Uterus (tissue), 4 donors: ENCODE results near the gene CD59. TPM values are rescaled to one million over a fixed set of nuclear protein-coding genes. Genes with fewer than 3 reads are reported as not detected.
A peak's percentile ranks its signal among the peaks of the same experiment; 100 is the strongest.

Experiments used
- DNase-seq, 2 donors: peaks; one replicate each; pipeline ENCODE4 v3.0.0-alpha.2; 2019 to 2020
- H3K27ac ChIP-seq, 2 donors: fragments of 200-600 bp; sonication (generic); 1 replicate in 1 of 2; 2 replicates in 1 of 2; pipeline ENCODE4 v1.5.1; 2016 to 2018
- H3K27me3 ChIP-seq, 2 donors: fragments of 200-600 bp; sonication (generic); one replicate each; pipeline ENCODE4 v1.5.1; 2018 to 2019; ENCODE audit warnings: control low read depth in 1 of 2
- H3K36me3 ChIP-seq, 2 donors: fragments of 200-600 bp; sonication (generic); one replicate each; pipeline ENCODE4 v1.5.1; 2019; ENCODE audit warnings: control low read depth in 1 of 2
- H3K4me1 ChIP-seq, 2 donors: fragments of 200-600 bp; sonication (generic); one replicate each; pipeline ENCODE4 v1.5.1; 2018 to 2019; ENCODE audit warnings: control low read depth in 1 of 2
- H3K4me3 ChIP-seq, 2 donors: fragments of 200-600 bp; sonication (generic); 1 replicate in 1 of 2; 2 replicates in 1 of 2; pipeline ENCODE4 v1.5.1; 2018 to 2019; ENCODE audit warnings: mild to moderate bottlenecking in 1 of 2
- H3K9me3 ChIP-seq, 2 donors: fragments of 200-600 bp; sonication (generic); one replicate each; pipeline ENCODE4 v1.5.1; 2019; ENCODE audit warnings: control low read depth in 1 of 2
- POLR2A ChIP-seq, 2 donors: fragments of 450-650 bp; IDR thresholded peaks; one replicate each; pipeline ENCODE4 v1.6.1; 2016; ENCODE audit warnings: antibody characterized with exemption in 2 of 2, mild to moderate bottlenecking in 1 of 2, moderate library complexity in 1 of 2
- intact Hi-C: fragments of 100-400 bp; cut with DNase I; formaldehyde crosslinking; loops from one replicate; pipeline ENCODE4 v1.15.1; 2023; ENCODE audit warnings: low total_unique reads
- total RNA-seq, 4 donors: library from RNA; depleted of rRNA in 3 of 4; stranded (reverse); fragments of >200 nt in 3 of 4; gene quantifications; one replicate each; pipeline versions ENCODE4 v1.1.0 to v1.2.4, GENCODE V29; 2014 to 2023
- TF ChIP-seq, protein P1 (sequence below), 4 experiments: fragments of 200-600 bp in 2 of 4; fragments of 450-650 bp in 2 of 4; sonication (generic) in 2 of 4; IDR thresholded peaks; one replicate each; pipeline ENCODE4 v1.5.1; 2016 to 2019; ENCODE audit warnings: antibody characterized with exemption in 4 of 4, mild to moderate bottlenecking in 2 of 4, moderate library complexity in 1 of 4
- donor health status: DM: yes; HTN: yes; CAD: no.

Gene CD59
- total RNA-seq, 4 donors from 2014 or later, result 221 to 621 (median 300) TPM

DNA sequence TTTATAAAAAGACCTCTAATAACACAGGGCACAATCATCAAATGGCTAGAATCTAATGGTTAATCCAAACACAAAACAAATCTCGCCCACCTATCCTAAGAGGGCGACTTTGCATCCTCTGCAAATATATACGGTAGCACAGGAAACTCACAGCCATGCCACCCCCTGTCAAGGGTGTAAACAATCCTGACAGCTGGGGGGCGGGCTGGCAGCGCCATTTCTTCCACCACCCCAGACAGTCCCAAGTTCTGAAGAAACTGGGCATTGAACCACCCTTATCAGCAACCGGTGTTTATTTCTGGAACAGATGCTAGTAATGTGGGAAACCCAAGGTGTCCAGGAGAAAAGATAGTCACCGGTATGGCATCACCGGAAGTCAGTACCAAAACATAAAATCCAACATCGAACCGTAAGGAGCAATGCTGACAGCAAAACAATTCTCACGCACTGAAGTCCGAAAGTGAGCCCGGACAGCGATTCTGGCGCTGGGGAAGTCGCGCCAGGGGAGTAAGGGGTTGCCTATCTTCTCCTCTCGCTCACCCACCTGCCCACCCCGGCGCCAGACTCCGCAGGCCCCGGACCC lies 37.3 kb upstream of the CD59 start:
- Histone ChIP-seq H3K27me3 (no peaks in the 10 kb centered on the region), H3K27ac (peak overlapping the region; percentile 85 to 94), H3K9me3 (no peaks in the 10 kb centered on the region), H3K36me3 (no peaks in the 10 kb centered on the region), H3K4me3 (peak overlapping the region; percentile 64 to 99), H3K4me1 (no peaks in the 10 kb centered on the region)
- TF ChIP-seq POLR2A (IDR thresholded peaks at IDR 0.05), result no peak
- TF ChIP-seq, protein P1, sequence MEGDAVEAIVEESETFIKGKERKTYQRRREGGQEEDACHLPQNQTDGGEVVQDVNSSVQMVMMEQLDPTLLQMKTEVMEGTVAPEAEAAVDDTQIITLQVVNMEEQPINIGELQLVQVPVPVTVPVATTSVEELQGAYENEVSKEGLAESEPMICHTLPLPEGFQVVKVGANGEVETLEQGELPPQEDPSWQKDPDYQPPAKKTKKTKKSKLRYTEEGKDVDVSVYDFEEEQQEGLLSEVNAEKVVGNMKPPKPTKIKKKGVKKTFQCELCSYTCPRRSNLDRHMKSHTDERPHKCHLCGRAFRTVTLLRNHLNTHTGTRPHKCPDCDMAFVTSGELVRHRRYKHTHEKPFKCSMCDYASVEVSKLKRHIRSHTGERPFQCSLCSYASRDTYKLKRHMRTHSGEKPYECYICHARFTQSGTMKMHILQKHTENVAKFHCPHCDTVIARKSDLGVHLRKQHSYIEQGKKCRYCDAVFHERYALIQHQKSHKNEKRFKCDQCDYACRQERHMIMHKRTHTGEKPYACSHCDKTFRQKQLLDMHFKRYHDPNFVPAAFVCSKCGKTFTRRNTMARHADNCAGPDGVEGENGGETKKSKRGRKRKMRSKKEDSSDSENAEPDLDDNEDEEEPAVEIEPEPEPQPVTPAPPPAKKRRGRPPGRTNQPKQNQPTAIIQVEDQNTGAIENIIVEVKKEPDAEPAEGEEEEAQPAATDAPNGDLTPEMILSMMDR (IDR thresholded peaks at IDR 0.05), result no peak
- intact Hi-C loops, result no loop called here
- no peak for DNase-seq

GRCh38 chr11:33772870-33773269 lies 36.6 kb upstream of the CD59 start:
- H3K4me3 ChIP-seq, result peak overlapping the region in 1 of 2 donors; percentile 64
- intact Hi-C loops, result no loop called here
- H3K36me3 ChIP-seq, result no peaks in the 10 kb centered on the region
- no peaks in the 10 kb centered on the region for H3K27me3 ChIP-seq
- no peaks in the 10 kb centered on the region for H3K9me3 ChIP-seq
- no peaks in the 10 kb centered on the region for H3K4me1 ChIP-seq
- no peak for TF ChIP-seq POLR2A (IDR thresholded peaks at IDR 0.05)
- TF ChIP-seq, protein P1 (IDR thresholded peaks at IDR 0.05), result no peak
- no peak overlapping the region for H3K27ac ChIP-seq
- no peak for DNase-seq

DNA sequence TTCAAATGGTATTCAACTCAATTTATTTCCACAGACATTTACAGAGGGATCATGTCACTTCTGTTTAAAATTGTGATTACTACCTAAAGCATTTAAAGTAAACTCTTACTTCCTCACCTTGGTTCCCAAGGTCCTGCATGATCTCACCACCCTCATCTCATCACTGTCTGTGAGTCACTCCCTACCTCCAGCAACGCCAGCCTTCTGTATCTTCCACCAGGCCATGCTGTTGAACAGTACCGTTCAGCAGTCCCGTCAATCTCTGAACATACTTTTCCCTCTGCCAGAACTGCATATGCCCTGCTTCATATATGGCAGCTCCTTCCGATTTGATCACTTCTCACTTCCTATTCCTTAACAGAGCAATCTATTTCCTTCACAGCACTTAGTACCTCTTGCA lies 36.1 kb upstream of the CD59 start:
- H3K4me1 ChIP-seq, result no peaks in the 10 kb centered on the region
- TF ChIP-seq POLR2A (IDR thresholded peaks at IDR 0.05), result no peak
- TF ChIP-seq, protein P1 (IDR thresholded peaks at IDR 0.05), result no peak
- DNase-seq, result no peak
- intact Hi-C loops, result no loop called here
- no peaks in the 10 kb centered on the region for H3K27me3 ChIP-seq
- no peak overlapping the region for H3K4me3 ChIP-seq
- no peaks in the 10 kb centered on the region for H3K9me3 ChIP-seq
- H3K36me3 ChIP-seq, result no peaks in the 10 kb centered on the region
- H3K27ac ChIP-seq, result no peak overlapping the region

DNA sequence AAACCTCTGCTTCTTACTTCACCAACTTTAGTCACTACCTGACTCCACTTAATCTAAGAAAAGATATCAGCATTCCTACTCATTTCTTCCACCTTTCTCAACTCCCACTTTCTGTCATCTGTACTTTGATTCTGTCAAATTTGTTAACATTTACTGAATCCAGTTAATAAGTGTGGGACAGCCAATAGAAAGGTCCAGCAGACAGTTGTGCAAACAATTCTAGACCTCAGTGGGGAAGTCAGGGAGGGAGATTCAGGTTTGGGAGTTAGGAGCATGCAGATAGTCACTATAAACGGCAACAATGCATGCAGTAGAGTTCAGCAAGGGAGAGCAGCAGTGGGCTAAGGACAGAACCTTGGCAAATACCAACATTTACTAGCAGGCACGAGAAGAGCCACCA lies 34.0 kb upstream of the CD59 start:
- H3K36me3 ChIP-seq, result no peaks in the 10 kb centered on the region
- intact Hi-C loops, result no loop called here
- no peak for TF ChIP-seq POLR2A (IDR thresholded peaks at IDR 0.05)
- TF ChIP-seq, protein P1 (IDR thresholded peaks at IDR 0.05), result no peak
- H3K27me3 ChIP-seq, result no peaks in the 10 kb centered on the region
- H3K4me1 ChIP-seq, result no peaks in the 10 kb centered on the region
- no peaks in the 10 kb centered on the region for H3K9me3 ChIP-seq
- no peak overlapping the region for H3K4me3 ChIP-seq
- DNase-seq, result no peak
- H3K27ac ChIP-seq, result no peak overlapping the region

- no peak for TF ChIP-seq POLR2A (IDR thresholded peaks at IDR 0.05)
- TF ChIP-seq, protein P1 (IDR thresholded peaks at IDR 0.05), result no peak
- no peaks in the 10 kb centered on the region for H3K36me3 ChIP-seq
- H3K4me3 ChIP-seq, result no peak overlapping the region
- no peak overlapping the region for H3K27ac ChIP-seq
- DNase-seq, result no peak
- intact Hi-C loops, result no loop called here
- no peaks in the 10 kb centered on the region for H3K27me3 ChIP-seq
- no peaks in the 10 kb centered on the region for H3K9me3 ChIP-seq
- H3K4me1 ChIP-seq, result no peaks in the 10 kb centered on the region
Measured at GRCh38 chr11:33769542-33769941, 33.3 kb upstream of the CD59 start.
